H1 (cell line): ENCODE results near the gene DMXL1. TPM values are rescaled to one million over a fixed set of nuclear protein-coding genes. Genes with fewer than 3 reads are reported as not detected.

Experiments used
- CTCF ChIA-PET: fragments of 300-600 bp; sonication (Branson Sonifier 250); formaldehyde crosslinking; loops from one replicate; lab custom pipeline; 2021; ENCODE audit not compliant: partially characterized antibody; lab: Charles Lee
- POLR2A ChIA-PET: fragments of 300-600 bp; sonication (Branson Sonifier 250); formaldehyde crosslinking; loops from one replicate; lab custom pipeline; 2021; ENCODE audit warnings: inconsistent platforms; ENCODE audit not compliant: partially characterized antibody; lab: Charles Lee
- DNase-seq, 2 experiments: peaks; one replicate each; pipeline versions ENCODE4 v3.0.0 to v3.0.0-alpha.2; 2010 to 2022; ENCODE audit warnings: low spot score in 2 of 2, low read depth in 1 of 2, mixed read lengths in 1 of 2
- FAIRE-seq: peaks from 2 replicates; lab custom pipeline; 2011; peaks lifted over from hg19 to GRCh38; lab: Jason Lieb, UNC
- H2AFZ ChIP-seq: 2 replicates; pipeline ENCODE4 v1.8.1; 2012; ENCODE audit warnings: low read length, inconsistent platforms
- H2AK5ac ChIP-seq: 2 replicates; pipeline ENCODE4 v1.6.1; 2013; ENCODE audit warnings: low read depth, low read length
- H2BK120ac ChIP-seq: replicated peaks from 2 replicates; pipeline ENCODE3; 2013; ENCODE audit warnings: low read depth, low read length, inconsistent platforms
- H2BK12ac ChIP-seq: 2 replicates; pipeline ENCODE4 v1.6.1; 2013; ENCODE audit warnings: low read depth, low read length
- H2BK15ac ChIP-seq: 2 replicates; pipeline ENCODE4 v1.6.1; 2013; ENCODE audit warnings: low read length
- H2BK20ac ChIP-seq: 2 replicates; pipeline ENCODE4 v1.6.1; 2013; ENCODE audit warnings: low read length
- H2BK5ac ChIP-seq: 2 replicates; pipeline ENCODE4 v1.6.1; 2013; ENCODE audit warnings: low read depth, low read length
- H3K14ac ChIP-seq: 2 replicates; pipeline ENCODE4 v1.6.1; 2013; ENCODE audit warnings: inconsistent platforms; ENCODE audit not compliant: insufficient read length
- H3K18ac ChIP-seq: 2 replicates; pipeline ENCODE4 v1.6.1; 2013; ENCODE audit warnings: low read length; ENCODE audit errors: extremely low read depth
- H3K23ac ChIP-seq: 2 replicates; pipeline ENCODE4 v1.6.1; 2013; ENCODE audit warnings: inconsistent platforms; ENCODE audit not compliant: insufficient read length
- H3K23me2 ChIP-seq: 2 replicates; pipeline ENCODE4 v1.6.1; 2013; ENCODE audit warnings: low read depth, low read length
- H3K27ac ChIP-seq: 2 replicates; pipeline ENCODE4 v1.6.1; 2011; ENCODE audit warnings: low read depth, low read length, inconsistent platforms
- H3K27me3 ChIP-seq, 4 experiments: replicated peaks in 1 of 4; 1 replicate in 1 of 4; 2 replicates in 3 of 4; pipeline versions ENCODE4 v1.6.1 to v1.8.1; 2011 to 2013; ENCODE audit warnings: low read length in 3 of 4, mild to moderate bottlenecking in 3 of 4, inconsistent platforms in 2 of 4, mixed read lengths in 2 of 4, moderate library complexity in 1 of 4; ENCODE audit not compliant: control insufficient read depth in 3 of 4, insufficient read depth in 3 of 4; ENCODE audit errors: extremely low read depth in 1 of 4
- H3K36me3 ChIP-seq, 4 experiments: 2 replicates each; pipeline versions ENCODE4 v1.6.1 to v1.8.1; 2011 to 2013; ENCODE audit warnings: mild to moderate bottlenecking in 4 of 4, low read length in 3 of 4, moderate library complexity in 2 of 4, control low read depth in 1 of 4, inconsistent platforms in 1 of 4; ENCODE audit not compliant: insufficient read depth in 4 of 4, control insufficient read depth in 2 of 4
- H3K4ac ChIP-seq: replicated peaks from 2 replicates; pipeline ENCODE3; 2013; ENCODE audit warnings: low read length, low read depth, mixed read lengths, inconsistent platforms; ENCODE audit not compliant: insufficient read length
- H3K4me1 ChIP-seq, 4 experiments: replicated peaks in 1 of 4; 1 replicate in 1 of 4; 2 replicates in 3 of 4; pipeline versions ENCODE4 v1.6.1 to v1.8.1; 2011 to 2013; ENCODE audit warnings: low read length in 3 of 4, inconsistent platforms in 2 of 4, mixed read lengths in 1 of 4; ENCODE audit not compliant: insufficient read depth in 4 of 4, control insufficient read depth in 3 of 4
- H3K4me2 ChIP-seq, 2 experiments: 2 replicates each; pipeline versions ENCODE4 v1.6.1 to v1.8.1; 2011 to 2013; ENCODE audit warnings: low read depth in 2 of 2, low read length in 2 of 2, control low read depth in 1 of 2, inconsistent platforms in 1 of 2, mild to moderate bottlenecking in 1 of 2; ENCODE audit not compliant: insufficient read depth in 1 of 2
- H3K4me3 ChIP-seq, 4 experiments: fragments of 200-600, 300-600 bp in 1 of 4; sonication (generic), shearing (Covaris generic), sonication (Bioruptor Twin) in 1 of 4; 2 replicates each; pipeline versions ENCODE4 v1.5.1 to v1.8.1; 2011 to 2016; ENCODE audit warnings: low read length in 4 of 4, low read depth in 3 of 4, control low read depth in 2 of 4, inconsistent platforms in 2 of 4, mild to moderate bottlenecking in 2 of 4, mixed read lengths in 1 of 4, moderate library complexity in 1 of 4; ENCODE audit not compliant: insufficient read depth in 2 of 4; ENCODE audit errors: extremely low read depth in 1 of 4
- H3K56ac ChIP-seq: replicated peaks from 2 replicates; pipeline ENCODE3; 2013; ENCODE audit warnings: low read depth, mild to moderate bottlenecking, mixed read lengths, low read length, inconsistent platforms; ENCODE audit not compliant: insufficient read length
- H3K79me1 ChIP-seq: 2 replicates; pipeline ENCODE4 v1.6.1; 2013; ENCODE audit warnings: low read depth, low read length, control low read depth
- H3K79me2 ChIP-seq, 2 experiments: 2 replicates each; pipeline versions ENCODE4 v1.6.1 to v1.8.1; 2012 to 2013; ENCODE audit warnings: low read length in 2 of 2, mild to moderate bottlenecking in 2 of 2, inconsistent platforms in 1 of 2; ENCODE audit not compliant: insufficient read depth in 2 of 2, control insufficient read depth in 1 of 2
- H3K9ac ChIP-seq, 4 experiments: replicated peaks in 1 of 4; 1 replicate in 1 of 4; 2 replicates in 3 of 4; pipeline versions ENCODE4 v1.6.1 to v1.8.1; 2011 to 2013; ENCODE audit warnings: low read depth in 3 of 4, low read length in 3 of 4, control low read depth in 2 of 4, mild to moderate bottlenecking in 2 of 4, moderate library complexity in 2 of 4, inconsistent platforms in 1 of 4; ENCODE audit errors: extremely low read depth in 1 of 4
- H3K9me3 ChIP-seq, 2 experiments: 2 replicates each; pipeline versions ENCODE4 v1.6.1 to v1.8.1; 2012 to 2013; ENCODE audit warnings: mild to moderate bottlenecking in 2 of 2, moderate library complexity in 2 of 2, control low read depth in 1 of 2, inconsistent platforms in 1 of 2, low read depth in 1 of 2, low read length in 1 of 2, mixed read lengths in 1 of 2; ENCODE audit not compliant: insufficient read depth in 2 of 2
- H4K20me1 ChIP-seq, 2 experiments: replicated peaks in 1 of 2; 2 replicates each; pipeline versions ENCODE3 to v1.8.1; 2011 to 2013; ENCODE audit warnings: inconsistent platforms in 2 of 2, low read length in 2 of 2, mild to moderate bottlenecking in 1 of 2; ENCODE audit not compliant: insufficient read depth in 2 of 2, control insufficient read depth in 1 of 2
- H4K5ac ChIP-seq: 2 replicates; pipeline ENCODE4 v1.6.1; 2013; ENCODE audit warnings: low read length, low read depth, mixed read lengths, inconsistent platforms; ENCODE audit not compliant: insufficient read length
- H4K8ac ChIP-seq: 2 replicates; pipeline ENCODE4 v1.8.0; 2013; ENCODE audit warnings: mild to moderate bottlenecking, moderate library complexity, low read length, inconsistent platforms; ENCODE audit not compliant: insufficient read depth; ENCODE audit errors: extremely low read depth
- H4K91ac ChIP-seq: replicated peaks from 2 replicates; pipeline ENCODE3; 2013; ENCODE audit warnings: low read length, mixed read lengths, inconsistent platforms; ENCODE audit not compliant: insufficient read length
- CTCF ChIP-seq, 3 experiments: IDR thresholded peaks; 1 replicate in 2 of 3; 2 replicates in 1 of 3; pipeline versions ENCODE4 v1.5.1 to v1.6.1; 2011; ENCODE audit warnings: low read length in 3 of 3, mild to moderate bottlenecking in 3 of 3, inconsistent platforms in 2 of 3, low read depth in 1 of 3, moderate library complexity in 1 of 3; ENCODE audit not compliant: insufficient read depth in 1 of 3; ENCODE audit errors: control extremely low read depth in 1 of 3
- EGR1 ChIP-seq: IDR thresholded peaks from 2 replicates; pipeline ENCODE4 v1.6.1; 2011; ENCODE audit warnings: low read depth, low read length, borderline replicate concordance
- MAFK ChIP-seq: IDR thresholded peaks from 2 replicates; pipeline ENCODE4 v1.6.1; 2012; ENCODE audit warnings: low read depth, mild to moderate bottlenecking, improper control_type of control experiment, low read length
- POLR2AphosphoS5 ChIP-seq: IDR thresholded peaks from 2 replicates; pipeline ENCODE4 v1.6.1; 2011; ENCODE audit warnings: low read depth, low read length
- RNF2 ChIP-seq: fragments of 200-900, 300-1000 bp; sonication (generic); IDR thresholded peaks from 2 replicates; pipeline ENCODE4 v1.7.1; 2016; ENCODE audit warnings: borderline replicate concordance, low read depth, mild to moderate bottlenecking, antibody characterized with exemption, low read length; ENCODE audit not compliant: poor library complexity, severe bottlenecking; ENCODE audit errors: missing control alignments
- WGBS, 2 experiments: shearing (Covaris generic) in 1 of 2; methylation state at CpG; one replicate each; pipeline versions ENCODE4 v1.1.6 to v1.1.7; 2013 to 2015; ENCODE audit warnings: low lambda C conversion rate in 2 of 2, mixed read lengths in 2 of 2, inconsistent platforms in 1 of 2, low coverage in 1 of 2, missing lambda C conversion rate in 1 of 2; ENCODE audit not compliant: insufficient replicate concordance in 2 of 2, insufficient coverage in 1 of 2, insufficient read length in 1 of 2; ENCODE audit errors: extremely low coverage in 1 of 2, missing lambda C conversion rate in 1 of 2; 5-methylcytosine and 5-hydroxymethylcytosine counted together
- polyA plus RNA-seq, 7 experiments: library from polyadenylated mRNA; depleted of rRNA in 3 of 7; stranded (reverse) in 5 of 7; unstranded in 2 of 7; fragments of >200 nt in 5 of 7; fragments of 200-250 nt in 2 of 7; gene quantifications; 1 replicate in 5 of 7; 2 replicates in 1 of 7; 4 replicates in 1 of 7; pipeline versions ENCODE4 v1.2.1 to v1.2.3, GENCODE V29; 2011 to 2013; ENCODE audit warnings: missing spikeins in 2 of 7, mixed read lengths in 2 of 7
- total RNA-seq: library from RNA; stranded (reverse); fragmentation: NEBNext Ultra II Directional; extraction: Animal tissue kit (Norgen Biotek cat#: 25700); gene quantifications from 2 replicates; pipeline ENCODE4 v1.2.1, GENCODE V29; 2021

The DMXL1 gene
- total and polyA plus RNA-seq, 2 of the 8 experiments (the other 6 are each of a cell fraction or from before 2014, with no cell fraction given) = 10.1 to 43.9 TPM

- no peak overlapping the region for H4K8ac ChIP-seq
- H3K9me3 ChIP-seq = no peaks in the 10 kb centered on the region
- no peak overlapping the region for H2BK20ac ChIP-seq
- no peak overlapping the region for H2BK15ac ChIP-seq
- no peak overlapping the region for H3K9ac ChIP-seq
- ChIA-PET CTCF (no interaction called here), POLR2A (no interaction called here)
- no peak overlapping the region for H2AFZ ChIP-seq
- no peaks in the 10 kb centered on the region for H4K20me1 ChIP-seq
- H2BK5ac ChIP-seq = no peak overlapping the region
- no peaks in the 10 kb centered on the region for H3K79me1 ChIP-seq
- FAIRE-seq (no peak), DNase-seq (no peak)
- no peak overlapping the region for H2BK12ac ChIP-seq
- no peak overlapping the region for H3K14ac ChIP-seq
- no peaks in the 10 kb centered on the region for H3K36me3 ChIP-seq
- H3K4me2 ChIP-seq = no peak overlapping the region
- no peak overlapping the region for H3K56ac ChIP-seq
- no peak overlapping the region for H3K18ac ChIP-seq
- TF ChIP-seq EGR1 (no peak), MAFK (no peak), RNF2 (no peak), CTCF (IDR thresholded peaks at IDR 0.05; ENCODE audit: control extremely low read depth in 1 of 3, insufficient read depth in 1 of 3, low read depth in 1 of 3, low read length in 3 of 3) (no peak), POLR2AphosphoS5 (no peak)
- H4K91ac ChIP-seq = no peak overlapping the region
- no peaks in the 10 kb centered on the region for H3K23me2 ChIP-seq
- no peaks in the 10 kb centered on the region for H3K79me2 ChIP-seq
- H3K23ac ChIP-seq = no peak overlapping the region
- H3K27me3 ChIP-seq = no peaks in the 10 kb centered on the region
- WGBS, 2 experiments = 93% methylated on average over 8 of the region's 8 CpGs; no CpG with 5 or more reads in 1 of the 2 experiments
- no peak overlapping the region for H4K5ac ChIP-seq
- no peak overlapping the region for H3K4ac ChIP-seq
- no peak overlapping the region for H3K4me3 ChIP-seq
- peaks cover 0 to 10% (median 5%) of the 10 kb centered on the region in 4 experiments; a peak in 4 of 7 replicates for H3K4me1 ChIP-seq
- H3K27ac ChIP-seq = no peak overlapping the region
- no peak overlapping the region for H2AK5ac ChIP-seq
- H2BK120ac ChIP-seq = no peak overlapping the region
These were observed 34.7 kb upstream of the DMXL1 start for GRCh38 chr5:119036101-119036762.
